GM23248 (cell line): ENCODE results near the gene FAM25A.

Source experiments
- EZH2 ChIP-seq: fragments of 200-600 bp; sonication (generic); IDR thresholded peaks from 2 replicates; pipeline ENCODE4 v1.6.1; 2018; ENCODE audit warnings: antibody characterized with exemption, mild to moderate bottlenecking; ENCODE audit not compliant: insufficient read depth, poor library complexity, severe bottlenecking
- EZH2phosphoT487 ChIP-seq: fragments of 200-600 bp; sonication (generic); IDR thresholded peaks from 2 replicates; pipeline ENCODE4 v1.6.1; 2018; ENCODE audit warnings: antibody characterized with exemption, moderate library complexity, mild to moderate bottlenecking, low read depth; ENCODE audit not compliant: insufficient read depth

DNA sequence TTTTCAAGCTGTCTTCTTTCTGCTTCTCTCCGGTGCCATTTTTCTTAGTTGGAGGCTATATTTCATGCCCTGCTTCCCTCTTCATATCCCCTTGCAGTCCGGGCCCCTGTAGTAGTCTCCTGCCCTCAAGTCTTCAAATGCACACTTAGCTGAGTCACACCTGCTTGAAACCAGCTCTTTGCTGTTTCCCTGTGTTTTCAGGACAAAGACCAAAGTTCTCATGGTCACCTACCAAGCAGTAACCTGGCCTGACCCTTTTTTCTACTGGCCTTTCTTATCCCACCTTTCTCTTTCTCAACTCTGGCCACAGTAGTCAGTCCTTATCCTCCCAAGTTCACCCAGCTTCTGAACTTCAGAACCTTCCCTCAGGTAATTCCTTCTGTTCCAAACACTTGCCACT is 46.1 kb downstream of the FAM25A start:
- TF ChIP-seq EZH2 (no peak), EZH2phosphoT487 (no peak)
